Heart left ventricle (tissue), 13 donors: ENCODE results near the gene TMEM234.

Source experiments
- POLR2A ChIP-seq, 2 donors: fragments of 450-650 bp; IDR thresholded peaks; one replicate each; pipeline ENCODE4 v1.6.1; 2017; ENCODE audit warnings: antibody characterized with exemption in 2 of 2, mild to moderate bottlenecking in 2 of 2, moderate library complexity in 2 of 2
- TF ChIP-seq, protein P1 (sequence below), 12 donors: fragments of 200-600 bp; sonication (generic) in 4 of 12; IDR thresholded peaks; one replicate each; pipeline versions ENCODE4 v1.5.0 to v1.8.0; 2018 to 2022; ENCODE audit warnings: antibody characterized with exemption in 12 of 12, mild to moderate bottlenecking in 5 of 12
- donor health status: ischemic (EF 13 %, LVEDD 7.1; RV severe dilation, severe dysfunction).
- donor health status: DM: no; HTN: yes; CAD: no.
- donor health status: DM: no; HTN: no; CAD: no.
- donor health status: ischemic (EF 25% LVEDD 6.9; RV normal size, moderate dysfunction).
- donor health status: ischemic (EF 25% LVEDD 5.7; RV mildly dilated, moderate dysfunction).
- donor health status: ischemic (EF 35%, LVEDD 5.7; RV mildly dilated, moderate dysfunction).
- donor health status: nonischemic (EF 11% LVEDD 7.7; RV severe dilation, severe dysfunction).
- donor health status: DM: yes; HTN: yes; CAD: no.
- donor health status: PGD.
- donor health status: ischemic (EF 29% LVEDD 5.4; RV normal size, mild dysfunction).
- donor health status: nonischemic (EF 23%, LVEDD 6.1; RV moderate dilation, normal function).

- TF ChIP-seq, protein P1, sequence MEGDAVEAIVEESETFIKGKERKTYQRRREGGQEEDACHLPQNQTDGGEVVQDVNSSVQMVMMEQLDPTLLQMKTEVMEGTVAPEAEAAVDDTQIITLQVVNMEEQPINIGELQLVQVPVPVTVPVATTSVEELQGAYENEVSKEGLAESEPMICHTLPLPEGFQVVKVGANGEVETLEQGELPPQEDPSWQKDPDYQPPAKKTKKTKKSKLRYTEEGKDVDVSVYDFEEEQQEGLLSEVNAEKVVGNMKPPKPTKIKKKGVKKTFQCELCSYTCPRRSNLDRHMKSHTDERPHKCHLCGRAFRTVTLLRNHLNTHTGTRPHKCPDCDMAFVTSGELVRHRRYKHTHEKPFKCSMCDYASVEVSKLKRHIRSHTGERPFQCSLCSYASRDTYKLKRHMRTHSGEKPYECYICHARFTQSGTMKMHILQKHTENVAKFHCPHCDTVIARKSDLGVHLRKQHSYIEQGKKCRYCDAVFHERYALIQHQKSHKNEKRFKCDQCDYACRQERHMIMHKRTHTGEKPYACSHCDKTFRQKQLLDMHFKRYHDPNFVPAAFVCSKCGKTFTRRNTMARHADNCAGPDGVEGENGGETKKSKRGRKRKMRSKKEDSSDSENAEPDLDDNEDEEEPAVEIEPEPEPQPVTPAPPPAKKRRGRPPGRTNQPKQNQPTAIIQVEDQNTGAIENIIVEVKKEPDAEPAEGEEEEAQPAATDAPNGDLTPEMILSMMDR (IDR thresholded peaks at IDR 0.05), result no peak
- no peak for TF ChIP-seq POLR2A (IDR thresholded peaks at IDR 0.05)
Observed at GRCh38 chr1:32178380-32179192, 43.6 kb downstream of the TMEM234 start.
